ENCODE results near the gene ACO1. TPM values are rescaled to one million over a fixed set of nuclear protein-coding genes. Genes with fewer than 3 reads are reported as not detected.
A peak's percentile ranks its signal among the peaks of the same experiment; 100 is the strongest.

ACO1 gene
- total RNA-seq, 2 donors from 2014 or later, result 48.8 to 51.1 TPM

DNA sequence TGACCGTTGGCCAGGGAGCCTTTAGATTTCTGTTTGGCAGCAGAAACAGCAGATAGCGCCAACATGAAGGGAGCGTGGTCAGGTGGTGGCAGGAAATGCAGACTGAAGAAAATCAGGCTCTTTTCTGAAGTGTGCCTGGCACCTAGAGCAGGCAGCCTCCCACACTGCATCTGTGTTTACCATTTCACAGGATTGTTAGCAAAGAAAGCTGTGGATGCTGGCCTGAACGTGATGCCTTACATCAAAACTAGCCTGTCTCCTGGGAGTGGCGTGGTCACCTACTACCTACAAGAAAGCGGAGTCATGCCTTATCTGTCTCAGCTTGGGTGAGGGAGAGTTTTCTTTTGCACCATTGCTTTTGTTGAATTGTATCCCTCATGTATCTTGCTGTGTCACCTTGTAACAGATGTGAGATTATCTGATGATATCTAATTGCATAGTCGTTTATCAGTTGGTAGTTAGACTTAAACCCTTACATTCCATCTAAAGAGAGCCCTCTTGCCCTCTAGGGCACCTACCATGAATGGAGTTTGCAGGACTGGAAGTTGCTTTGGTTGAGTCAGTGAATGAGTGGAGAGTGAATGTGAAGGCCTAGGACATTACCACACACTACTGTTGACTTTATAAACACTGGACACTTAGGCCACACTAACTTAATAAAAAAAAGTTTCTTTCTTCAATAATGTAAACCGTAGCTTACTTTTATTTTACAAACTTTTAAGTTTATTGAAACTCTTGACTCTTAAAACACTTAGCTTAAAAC, 42.8 kb downstream of the ACO1 start:
- peaks cover 19% of the 10 kb centered on the region for H3K4me1 ChIP-seq
- 37 to 42% methylated on average over 8 of the region's 8 CpGs for WGBS, 2 donors
- H3K36me3 ChIP-seq (replicated peaks in 1 of 2; ENCODE audit: insufficient read depth in 1 of 2, low read depth in 2 of 2), result peaks cover under 1 to 13% of the 10 kb centered on the region in 2 donors
- intact Hi-C loops (cut with DNase I), result loop anchor here (5.0 kb wide), 1 partner anchor 50 kb away; no protein-coding TSS in a partner anchor
- H3K9me3 ChIP-seq, result no peaks in the 10 kb centered on the region
- peak; percentile 61 to 81 (median 74) for DNase-seq
- H3K27me3 ChIP-seq, result no peaks in the 10 kb centered on the region
- TF ChIP-seq, protein P1, sequence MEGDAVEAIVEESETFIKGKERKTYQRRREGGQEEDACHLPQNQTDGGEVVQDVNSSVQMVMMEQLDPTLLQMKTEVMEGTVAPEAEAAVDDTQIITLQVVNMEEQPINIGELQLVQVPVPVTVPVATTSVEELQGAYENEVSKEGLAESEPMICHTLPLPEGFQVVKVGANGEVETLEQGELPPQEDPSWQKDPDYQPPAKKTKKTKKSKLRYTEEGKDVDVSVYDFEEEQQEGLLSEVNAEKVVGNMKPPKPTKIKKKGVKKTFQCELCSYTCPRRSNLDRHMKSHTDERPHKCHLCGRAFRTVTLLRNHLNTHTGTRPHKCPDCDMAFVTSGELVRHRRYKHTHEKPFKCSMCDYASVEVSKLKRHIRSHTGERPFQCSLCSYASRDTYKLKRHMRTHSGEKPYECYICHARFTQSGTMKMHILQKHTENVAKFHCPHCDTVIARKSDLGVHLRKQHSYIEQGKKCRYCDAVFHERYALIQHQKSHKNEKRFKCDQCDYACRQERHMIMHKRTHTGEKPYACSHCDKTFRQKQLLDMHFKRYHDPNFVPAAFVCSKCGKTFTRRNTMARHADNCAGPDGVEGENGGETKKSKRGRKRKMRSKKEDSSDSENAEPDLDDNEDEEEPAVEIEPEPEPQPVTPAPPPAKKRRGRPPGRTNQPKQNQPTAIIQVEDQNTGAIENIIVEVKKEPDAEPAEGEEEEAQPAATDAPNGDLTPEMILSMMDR (IDR thresholded peaks at IDR 0.05), result peak in 3 of 7 experiments; percentile 22 to 42 (median 38)
- TF ChIP-seq POLR2A (IDR thresholded peaks at IDR 0.05), result no peak
- no peak overlapping the region for H3K4me3 ChIP-seq
- peak overlapping the region; percentile 59 to 87 (median 78) for H3K27ac ChIP-seq
- peak; percentile 81 for ATAC-seq

DNA sequence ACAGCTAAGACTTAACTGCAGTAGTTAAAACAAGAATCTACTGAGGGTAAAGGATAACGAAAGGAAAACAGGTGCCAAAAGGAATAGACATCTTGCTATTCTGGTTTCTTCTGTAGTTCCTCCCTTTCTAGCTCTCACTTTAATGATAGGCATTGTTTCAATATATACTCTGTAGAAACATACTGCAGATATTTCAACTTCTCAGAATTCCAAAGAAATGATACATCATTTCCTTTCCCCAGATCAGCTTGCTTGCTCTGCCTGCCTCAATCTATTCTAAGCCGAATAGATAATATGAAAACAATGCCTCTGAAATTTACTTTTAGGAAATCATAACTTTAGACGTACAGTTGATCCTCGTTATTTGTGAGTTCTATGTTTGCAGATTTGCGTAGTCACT, 46.3 kb downstream of the ACO1 start:
- Histone ChIP-seq H3K27me3 (no peaks in the 10 kb centered on the region), H3K4me1 (peaks cover 19% of the 10 kb centered on the region), H3K36me3 (replicated peaks in 1 of 2; ENCODE audit: insufficient read depth in 1 of 2, low read depth in 2 of 2) (peaks cover 4 to 16% of the 10 kb centered on the region in 2 donors), H3K9me3 (no peaks in the 10 kb centered on the region), H3K4me3 (no peak overlapping the region), H3K27ac (no peak overlapping the region)
- WGBS, 2 donors, result 91 to 92% methylated on average over 5 of the region's 5 CpGs
- no peak for DNase-seq
- no peak for ATAC-seq
- intact Hi-C loops (cut with DNase I), result loop anchor here (10.0 kb wide), 1 partner anchor 154 kb away; no protein-coding TSS in a partner anchor
- TF ChIP-seq, protein P1 (IDR thresholded peaks at IDR 0.05), result no peak
- TF ChIP-seq POLR2A (IDR thresholded peaks at IDR 0.05), result no peak

DNA sequence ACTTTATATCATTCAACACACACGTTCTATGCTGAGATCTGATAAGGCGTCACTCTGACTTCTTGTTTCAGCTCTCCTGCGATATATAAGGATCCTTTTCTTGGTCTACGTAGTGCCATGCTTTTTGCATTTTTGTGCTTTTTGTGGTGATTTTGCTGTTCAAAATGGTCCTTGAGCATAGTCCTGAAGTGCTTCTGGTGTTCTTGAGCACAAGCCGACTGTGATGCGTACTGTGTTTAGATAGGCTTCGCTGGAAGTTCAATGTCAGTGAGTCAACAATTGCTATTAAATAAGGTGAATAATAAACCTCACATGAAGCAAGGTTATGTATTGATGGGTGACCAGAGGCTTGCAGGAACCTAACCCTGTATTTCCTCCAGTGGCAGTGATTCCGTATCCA, 46.8 kb downstream of the ACO1 start:
- Histone ChIP-seq H3K36me3 (replicated peaks in 1 of 2; ENCODE audit: insufficient read depth in 1 of 2, low read depth in 2 of 2) (peaks cover 4 to 18% of the 10 kb centered on the region in 2 donors), H3K9me3 (no peaks in the 10 kb centered on the region), H3K4me3 (no peak overlapping the region), H3K27me3 (no peaks in the 10 kb centered on the region), H3K4me1 (peaks cover 14% of the 10 kb centered on the region), H3K27ac (no peak overlapping the region)
- ATAC-seq (no peak), DNase-seq (no peak)
- 85 to 93% methylated on average over 8 of the region's 8 CpGs for WGBS, 2 donors
- TF ChIP-seq, protein P1 (IDR thresholded peaks at IDR 0.05), result no peak
- TF ChIP-seq POLR2A (IDR thresholded peaks at IDR 0.05), result no peak
- intact Hi-C loops (cut with DNase I), result loop anchor here (10.0 kb wide), 1 partner anchor 154 kb away; no protein-coding TSS in a partner anchor

DNA sequence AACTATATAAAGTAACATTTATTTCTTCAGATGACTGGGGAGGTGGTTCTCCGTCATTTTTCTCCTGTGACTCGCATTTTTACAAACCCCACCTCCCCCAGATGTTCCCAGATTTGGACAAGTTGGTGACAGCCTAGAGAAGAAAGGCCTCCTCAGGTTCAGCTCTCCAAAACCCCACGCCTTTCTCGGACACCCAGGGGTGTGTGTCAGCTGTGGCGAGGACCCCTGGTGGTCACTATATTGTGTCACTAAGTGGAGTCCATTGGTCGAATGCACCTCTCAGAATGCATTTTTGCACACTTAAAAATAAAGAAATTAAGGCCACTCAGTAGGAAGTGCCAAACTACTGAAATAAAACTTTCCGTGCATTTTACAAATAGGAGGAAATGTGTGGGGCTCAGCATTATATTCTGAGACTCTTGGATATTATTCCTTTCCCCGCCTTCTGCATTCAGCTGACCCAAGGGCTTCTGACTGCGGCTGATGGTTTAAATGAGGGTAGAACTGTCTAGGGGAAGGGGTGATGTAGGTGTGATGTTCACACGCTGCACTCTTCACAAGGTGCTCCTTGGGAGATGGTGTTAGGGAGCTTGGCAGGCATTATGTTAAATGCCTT, 47.6 kb downstream of the ACO1 start:
- no peak for ATAC-seq
- H3K27me3 ChIP-seq, result no peaks in the 10 kb centered on the region
- 72 to 73% methylated on average over 10 of the region's 10 CpGs for WGBS, 2 donors
- peaks cover 6% of the 10 kb centered on the region for H3K4me1 ChIP-seq
- H3K27ac ChIP-seq, result no peak overlapping the region
- no peak for TF ChIP-seq POLR2A (IDR thresholded peaks at IDR 0.05)
- TF ChIP-seq, protein P1 (IDR thresholded peaks at IDR 0.05), result peak in 6 of 7 experiments; percentile 25 to 58 (median 45)
- peak; percentile 43 to 71 (median 51) for DNase-seq
- intact Hi-C loops (cut with DNase I), result loop anchor here (10.0 kb wide), 1 partner anchor 153 kb away; no protein-coding TSS in a partner anchor
- no peak overlapping the region for H3K4me3 ChIP-seq
- peaks cover 4 to 18% of the 10 kb centered on the region in 2 donors for H3K36me3 ChIP-seq (replicated peaks in 1 of 2; ENCODE audit: insufficient read depth in 1 of 2, low read depth in 2 of 2)
- H3K9me3 ChIP-seq, result no peaks in the 10 kb centered on the region
